GM19452 (cell line): Measurements from ENCODE around the gene SMIM24.
"Not testable (repeated sequence)": the region's sequence is repeated elsewhere in the genome, so short reads cannot be mapped to it uniquely, and the experiment has no call there.

Experiments
- ATAC-seq: cut with Tn5 transposase; IDR thresholded peaks from one replicate; pipeline ENCODE4 v1.9.1; 2021; ENCODE audit not compliant: unreplicated experiment

The SMIM24 gene

DNA sequence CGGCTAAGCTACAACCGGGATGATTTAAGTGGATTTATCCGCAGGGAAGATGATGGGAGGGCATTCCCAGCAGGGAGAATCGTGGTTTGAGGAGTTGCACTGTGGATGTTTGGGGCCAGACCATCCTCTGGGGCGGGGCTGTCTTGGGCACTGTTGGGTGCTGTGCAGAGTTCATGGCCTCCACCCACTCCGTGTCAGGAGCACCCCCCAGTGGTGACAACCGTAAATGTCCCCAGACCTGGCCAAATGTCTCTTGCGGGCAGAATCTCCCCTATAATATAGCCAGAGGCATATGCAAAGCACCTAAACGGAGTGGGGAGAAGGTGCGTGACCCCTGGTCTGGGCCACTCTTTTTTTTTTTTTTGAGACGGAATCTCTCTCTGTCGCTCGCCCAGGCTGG, 40.2 kb downstream of the SMIM24 start:
- ATAC-seq = no peak

DNA sequence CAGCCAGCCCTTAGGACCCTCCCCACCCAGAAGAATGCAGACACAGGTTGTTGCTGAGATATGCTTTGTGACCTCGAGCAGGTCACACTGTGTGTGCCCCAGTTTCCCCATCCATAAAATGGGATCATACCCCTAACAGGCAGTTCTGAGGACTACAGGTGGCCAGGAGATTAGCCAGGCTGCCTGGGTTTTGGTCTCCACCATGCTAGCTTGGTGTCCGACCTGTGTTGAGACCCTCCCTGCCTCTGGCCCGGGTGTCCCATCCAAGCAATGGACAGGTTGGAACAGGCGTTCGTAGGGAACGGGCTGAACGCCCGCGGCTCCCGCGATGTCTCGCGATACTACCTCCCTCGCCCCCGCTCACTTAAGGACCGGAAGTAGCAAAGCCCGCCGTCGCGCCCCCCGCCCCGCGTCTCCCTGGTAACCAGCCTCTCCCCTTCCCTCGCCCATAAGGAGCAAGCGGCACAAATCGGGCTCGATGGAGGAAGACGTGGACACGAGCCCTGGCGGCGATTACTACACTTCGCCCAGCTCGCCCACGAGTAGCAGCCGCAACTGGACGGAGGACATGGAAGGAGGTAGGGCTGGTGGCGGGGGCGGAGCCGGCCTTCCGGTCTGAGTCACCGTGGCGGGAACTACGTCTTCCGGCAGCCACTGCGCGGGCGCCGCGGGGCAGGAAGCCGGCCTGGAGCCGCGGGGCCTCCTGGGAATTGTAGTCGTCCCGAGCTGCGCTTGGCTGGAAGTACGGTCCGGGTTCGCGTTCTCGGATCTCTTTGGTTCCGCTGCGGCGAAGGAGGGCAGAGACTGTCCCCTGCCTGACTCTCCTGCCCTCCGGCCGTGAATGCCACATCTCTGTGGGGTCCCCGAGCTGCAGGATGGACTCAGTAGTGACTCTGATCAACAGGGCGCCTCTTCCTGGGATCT, 45.4 kb downstream of the SMIM24 start:
- ATAC-seq = peak; percentile 90

DNA sequence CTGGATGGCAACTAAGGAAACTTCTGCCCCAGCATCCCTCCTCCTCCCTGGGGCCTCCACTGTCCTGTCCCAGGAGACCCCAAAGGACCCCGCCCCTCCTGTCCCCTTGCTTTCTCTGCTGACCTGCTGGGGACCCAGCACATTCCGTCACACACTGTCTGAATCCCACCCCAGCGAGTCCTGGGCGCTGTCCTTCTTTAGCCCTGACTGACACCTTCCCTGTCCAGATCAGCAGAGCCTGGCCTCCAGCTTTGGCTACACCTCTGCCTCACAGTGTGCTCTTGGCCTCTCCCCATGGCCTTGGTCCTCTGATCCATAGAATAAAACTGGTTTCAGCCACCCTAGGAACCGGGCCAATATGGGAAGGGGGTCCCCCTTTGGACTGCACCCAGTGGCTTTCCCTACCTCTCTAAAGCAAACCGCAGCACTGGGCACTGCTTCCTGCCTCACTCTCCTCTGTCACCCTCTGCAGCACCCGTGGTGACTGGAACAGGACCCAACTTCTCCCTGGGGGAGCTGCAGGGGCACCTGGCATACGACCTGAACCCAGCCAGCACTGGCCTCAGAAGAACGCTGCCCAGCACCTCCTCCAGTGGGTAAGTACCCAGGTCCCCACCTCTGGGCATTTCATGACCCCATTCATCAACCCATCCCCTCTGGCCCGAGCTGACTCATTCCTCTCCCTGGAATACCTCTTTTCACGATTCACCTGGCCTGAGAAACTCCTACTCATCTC, 46.4 kb downstream of the SMIM24 start:
- ATAC-seq = no peak

DNA sequence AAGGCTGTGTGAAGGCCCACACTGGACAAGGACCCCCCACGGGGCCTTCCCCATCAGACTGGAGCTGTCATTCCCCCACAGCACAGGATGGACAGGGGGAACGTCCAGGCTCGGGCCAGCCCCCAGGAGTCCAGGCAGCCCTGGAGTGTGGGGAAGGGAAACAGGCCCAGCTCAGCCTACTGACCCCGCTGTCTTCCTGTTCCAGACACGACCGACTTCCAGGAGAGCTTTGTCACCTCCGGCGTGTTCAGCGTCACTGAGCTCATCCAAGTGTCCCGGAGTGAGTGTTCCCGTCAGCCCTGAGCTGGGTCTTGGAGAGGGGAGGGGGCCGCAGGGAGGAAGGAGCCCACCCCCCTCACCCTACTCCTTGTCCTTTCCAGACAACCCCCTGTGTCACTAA, 47.0 kb downstream of the SMIM24 start:
- ATAC-seq = no peak

DNA sequence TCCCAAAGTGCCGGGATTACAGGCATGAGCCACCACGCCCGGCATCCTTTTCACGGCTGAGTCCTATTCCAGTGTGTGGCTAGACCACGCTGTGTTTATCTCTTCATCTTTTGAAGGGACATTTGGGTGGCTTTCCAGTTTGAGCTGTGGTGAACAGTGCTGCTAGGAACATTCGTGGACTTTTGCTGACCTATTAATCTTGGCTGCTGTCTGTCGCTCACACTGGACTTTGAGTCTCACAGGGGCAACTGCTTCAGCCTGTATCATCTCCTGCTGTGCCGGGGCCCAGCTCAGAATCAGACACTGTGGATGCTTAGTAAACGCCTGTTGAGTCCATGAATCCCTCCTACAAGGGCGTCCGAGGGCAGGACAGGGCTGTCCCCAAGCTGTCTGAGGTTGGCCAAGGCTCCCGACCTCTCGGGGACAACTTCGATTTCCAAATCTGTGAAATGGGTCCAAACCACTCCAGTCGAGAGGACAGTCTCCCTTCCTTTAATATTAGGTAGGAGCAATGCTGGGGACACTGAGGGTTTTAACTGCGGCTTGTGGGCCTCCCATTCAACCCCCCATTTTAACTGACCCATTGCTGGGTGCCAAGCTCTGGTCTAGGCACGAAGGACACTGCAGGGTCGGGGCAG, 48.4 kb downstream of the SMIM24 start:
- ATAC-seq = no peak

DNA sequence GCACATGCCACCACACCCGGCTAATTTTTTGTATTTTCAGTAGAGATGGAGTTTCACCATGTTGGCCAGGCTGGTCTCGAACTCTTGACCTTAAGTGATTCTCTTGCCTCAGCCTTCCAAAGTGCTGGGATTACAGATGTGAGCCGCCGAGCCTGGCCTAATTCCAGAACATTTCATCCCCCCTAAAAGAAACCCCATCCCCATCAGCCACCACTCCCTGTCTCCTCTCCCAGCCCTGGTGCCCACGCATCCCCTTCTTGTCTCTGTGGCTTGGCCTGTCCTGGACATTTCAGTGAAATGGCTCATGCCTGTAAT, 50.0 kb downstream of the SMIM24 start:
- ATAC-seq = not testable (repeated sequence)

DNA sequence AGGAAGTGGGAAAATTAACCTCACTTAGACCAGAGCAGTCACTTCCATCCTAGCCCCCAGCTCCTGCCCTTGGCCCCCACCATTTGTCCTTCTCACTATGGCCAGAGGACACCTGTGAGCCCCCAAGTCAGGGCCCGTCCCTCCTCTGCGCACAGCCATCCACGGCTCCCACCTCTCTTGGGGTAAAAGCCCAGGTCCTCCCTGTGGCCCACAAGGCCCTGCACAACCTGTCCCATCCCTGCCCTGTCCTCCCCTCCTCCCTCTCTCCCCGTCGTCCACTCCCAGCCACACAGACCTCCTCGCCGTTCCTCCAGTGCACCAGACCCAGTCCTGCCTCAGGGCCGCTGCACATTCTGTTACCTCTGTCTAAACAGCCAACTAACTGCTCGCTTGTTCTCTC, 53.9 kb downstream of the SMIM24 start:
- no peak for ATAC-seq
